Esophagus mucosa (tissue), 1 donor: ENCODE data around the gene RICTOR. TPM values are rescaled to one million over a fixed set of nuclear protein-coding genes. Genes with fewer than 3 reads are reported as not detected.
"Not testable (repeated sequence)": the region's sequence is repeated elsewhere in the genome, so short reads cannot be mapped to it uniquely, and the experiment has no call there.

Experiments used
- ATAC-seq: fragments of 200-7000 bp; cut with Tn5 transposase; one replicate; pipeline ENCODE4 v1.9.1; 2020
- total RNA-seq: library from RNA; stranded (reverse); gene quantifications from one replicate; pipeline ENCODE4 v1.2.4, GENCODE V29; 2023
- donor health status: DM: yes; HTN: yes; CAD: no.

Gene RICTOR
- total RNA-seq, 1 donor from 2014 or later, result 18.1 TPM

- ATAC-seq, result no peak
Observed at GRCh38 chr5:39009280-39009679, 64.9 kb downstream of the RICTOR start.

- no peak for ATAC-seq
Observed at GRCh38 chr5:39006650-39007049, 67.5 kb downstream of the RICTOR start.

GRCh38 chr5:39005566-39006232 is 68.5 kb downstream of the RICTOR start:
- ATAC-seq, result peak; percentile 28

- no peak for ATAC-seq
Observed at GRCh38 chr5:39001683-39002082, 72.5 kb downstream of the RICTOR start.

GRCh38 chr5:38999037-38999436 is 75.2 kb downstream of the RICTOR start:
- ATAC-seq, result no peak

GRCh38 chr5:38997591-38997990 is 76.6 kb downstream of the RICTOR start:
- ATAC-seq, result no peak

- no peak for ATAC-seq
Observed at GRCh38 chr5:38996123-38996522, 78.1 kb downstream of the RICTOR start.

- peak; percentile 42 for ATAC-seq
Observed at GRCh38 chr5:38994324-38994927, 79.8 kb downstream of the RICTOR start.

GRCh38 chr5:38989974-38990719 is 84.1 kb downstream of the RICTOR start:
- ATAC-seq, result not testable (repeated sequence)

- ATAC-seq, result no peak
Observed at GRCh38 chr5:38985909-38986452, 88.2 kb downstream of the RICTOR start.

GRCh38 chr5:38979535-38979934 is 94.7 kb downstream of the RICTOR start:
- ATAC-seq, result no peak

GRCh38 chr5:38978036-38978435 is 96.2 kb downstream of the RICTOR start:
- ATAC-seq, result no peak

- ATAC-seq, result no peak
Observed at GRCh38 chr5:38968665-38969064, 105.5 kb downstream of the RICTOR start.

GRCh38 chr5:38961691-38962090 is 112.5 kb downstream of the RICTOR start:
- ATAC-seq, result no peak

- no peak for ATAC-seq
Observed at GRCh38 chr5:38953426-38954012, 120.7 kb downstream of the RICTOR start.

GRCh38 chr5:38948501-38948900 is 125.7 kb downstream of the RICTOR start:
- ATAC-seq, result no peak

GRCh38 chr5:38944282-38944681 is 129.9 kb downstream of the RICTOR start:
- no peak for ATAC-seq

GRCh38 chr5:38941912-38942311 is 132.3 kb downstream of the RICTOR start:
- ATAC-seq, result no peak

GRCh38 chr5:38940230-38940858 is 133.9 kb downstream of the RICTOR start:
- ATAC-seq, result no peak

GRCh38 chr5:38938973-38939372 is 135.2 kb downstream of the RICTOR start:
- no peak for ATAC-seq

- ATAC-seq, result no peak
Observed at GRCh38 chr5:38938424-38938823, 135.8 kb downstream of the RICTOR start.

- no peak for ATAC-seq
Observed at GRCh38 chr5:38936269-38936668, 137.9 kb downstream of the RICTOR start.

- no peak for ATAC-seq
Observed at GRCh38 chr5:38935437-38935836, 138.8 kb downstream of the RICTOR start.
